HG03103 (cell line): Measurements from ENCODE around the gene GALNT2.
A peak's percentile ranks its signal among the peaks of the same experiment; 100 is the strongest.

Source experiments
- ATAC-seq: cut with Tn5 transposase; IDR thresholded peaks from one replicate; pipeline ENCODE4 v1.9.1; 2021; ENCODE audit warnings: low read depth; ENCODE audit not compliant: unreplicated experiment

Gene GALNT2

GRCh38 chr1:230156068-230156467 lies 89.0 kb downstream of the GALNT2 start:
- no peak for ATAC-seq

GRCh38 chr1:230156536-230156935 lies 89.5 kb downstream of the GALNT2 start:
- ATAC-seq: no peak

- ATAC-seq: no peak
These were observed 90.7 kb downstream of the GALNT2 start for GRCh38 chr1:230157420-230158390.

GRCh38 chr1:230158415-230159291 lies 91.6 kb downstream of the GALNT2 start:
- no peak for ATAC-seq

- no peak for ATAC-seq
These were observed 92.5 kb downstream of the GALNT2 start for GRCh38 chr1:230159580-230159979.

GRCh38 chr1:230160957-230161771 lies 94.1 kb downstream of the GALNT2 start:
- ATAC-seq: no peak

- ATAC-seq: no peak
These were observed 96.2 kb downstream of the GALNT2 start for GRCh38 chr1:230163205-230163604.

- ATAC-seq: no peak
These were observed 96.7 kb downstream of the GALNT2 start for GRCh38 chr1:230163719-230164118.

- ATAC-seq: no peak
These were observed 98.5 kb downstream of the GALNT2 start for GRCh38 chr1:230165536-230165935.

- no peak for ATAC-seq
These were observed 99.5 kb downstream of the GALNT2 start for GRCh38 chr1:230166366-230167132.

- ATAC-seq: no peak
These were observed 100.4 kb downstream of the GALNT2 start for GRCh38 chr1:230167419-230167852.

- peak; percentile 43 for ATAC-seq
These were observed 102.6 kb downstream of the GALNT2 start for GRCh38 chr1:230169454-230170152.

GRCh38 chr1:230170153-230170547 lies 103.1 kb downstream of the GALNT2 start:
- ATAC-seq: peak; percentile 41

GRCh38 chr1:230170622-230171021 lies 103.6 kb downstream of the GALNT2 start:
- ATAC-seq: no peak

GRCh38 chr1:230171356-230172015 lies 104.4 kb downstream of the GALNT2 start:
- no peak for ATAC-seq

- ATAC-seq: no peak
These were observed 105.0 kb downstream of the GALNT2 start for GRCh38 chr1:230172016-230172537.

- no peak for ATAC-seq
These were observed 106.3 kb downstream of the GALNT2 start for GRCh38 chr1:230173187-230173975.
